Fibroblast of skin of right quadriceps (primary cell): ENCODE data around the gene FOXC1.
A peak's percentile ranks its signal among the peaks of the same experiment; 100 is the strongest.

Experiments used
- DNase-seq: peaks from one replicate; pipeline ENCODE4 v3.0.0-alpha.2; 2013

Gene FOXC1

DNA sequence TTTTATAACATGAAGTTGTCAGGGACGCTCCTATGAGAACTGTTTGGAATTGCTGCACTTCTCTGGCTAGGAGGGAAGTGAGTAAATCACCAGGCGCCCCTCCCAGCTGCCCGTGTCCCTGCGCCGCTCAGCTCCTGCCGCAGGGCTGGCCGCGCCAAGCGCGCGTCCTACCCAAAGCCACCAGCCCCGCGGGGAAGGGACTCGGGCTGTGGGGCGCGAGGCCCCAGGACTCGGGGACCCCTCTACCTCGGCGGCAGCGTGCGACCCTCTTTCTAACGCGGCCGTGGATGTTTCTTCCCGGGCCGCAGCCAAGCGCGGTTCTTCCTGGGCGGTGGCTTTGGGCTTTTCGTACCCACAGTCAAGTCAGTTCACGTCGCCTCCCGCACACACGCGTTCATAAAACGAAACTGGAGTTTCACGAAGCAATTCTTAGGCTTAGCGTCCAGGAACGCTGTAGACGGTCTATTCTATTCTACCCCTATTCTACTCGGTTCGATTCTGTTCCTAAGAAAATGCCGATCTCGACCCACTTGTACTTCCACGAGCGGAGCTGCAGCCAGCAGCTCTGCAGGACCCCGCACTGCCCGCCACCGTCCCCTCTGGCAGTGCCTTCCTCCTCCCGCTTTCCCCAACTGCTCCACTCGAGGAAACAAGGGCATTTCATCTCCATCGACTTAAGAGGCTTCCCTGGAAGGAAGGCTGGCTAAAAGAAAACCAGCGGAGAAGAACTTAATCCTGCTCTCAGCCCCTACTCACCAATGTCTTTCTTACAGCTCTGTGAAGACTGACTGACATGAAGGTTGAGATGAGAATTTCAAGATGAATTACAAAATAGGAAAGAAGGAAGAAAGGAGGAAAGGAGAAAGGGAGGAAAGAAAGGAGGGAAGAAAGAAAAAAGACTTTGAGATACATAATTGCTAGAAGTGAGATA, 15.4 kb downstream of the FOXC1 start:
- peak; percentile 39 for DNase-seq

DNA sequence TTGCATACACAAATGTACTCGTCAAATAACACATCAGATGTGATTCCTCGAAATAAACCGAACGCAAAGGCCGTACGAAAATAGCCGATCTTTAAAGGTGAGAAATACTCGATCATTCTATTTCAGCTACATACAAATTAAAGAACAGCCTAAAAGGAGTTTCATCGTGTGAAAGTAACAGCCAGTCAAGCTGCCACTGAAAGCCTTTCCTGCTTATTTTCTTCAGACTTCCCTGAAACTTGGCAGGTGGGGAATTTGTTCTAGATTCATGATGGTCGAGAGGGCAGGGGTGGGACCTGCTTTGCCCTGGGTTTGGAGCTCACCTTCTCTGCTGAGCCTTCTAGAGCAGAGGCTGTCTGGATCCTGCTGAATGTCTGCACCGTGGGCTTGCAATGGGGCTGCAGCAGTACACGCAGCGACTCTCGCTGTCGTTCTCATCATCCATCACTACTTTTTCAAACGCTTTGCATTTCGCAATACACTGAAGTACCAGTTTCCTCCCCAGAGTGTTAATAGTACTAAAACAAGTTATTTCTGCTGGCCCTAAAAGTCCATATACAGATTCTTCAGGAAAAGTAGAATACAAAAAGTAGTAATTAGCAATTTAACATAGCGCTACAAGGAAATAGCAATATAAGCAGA, 16.2 kb downstream of the FOXC1 start:
- no peak for DNase-seq

DNA sequence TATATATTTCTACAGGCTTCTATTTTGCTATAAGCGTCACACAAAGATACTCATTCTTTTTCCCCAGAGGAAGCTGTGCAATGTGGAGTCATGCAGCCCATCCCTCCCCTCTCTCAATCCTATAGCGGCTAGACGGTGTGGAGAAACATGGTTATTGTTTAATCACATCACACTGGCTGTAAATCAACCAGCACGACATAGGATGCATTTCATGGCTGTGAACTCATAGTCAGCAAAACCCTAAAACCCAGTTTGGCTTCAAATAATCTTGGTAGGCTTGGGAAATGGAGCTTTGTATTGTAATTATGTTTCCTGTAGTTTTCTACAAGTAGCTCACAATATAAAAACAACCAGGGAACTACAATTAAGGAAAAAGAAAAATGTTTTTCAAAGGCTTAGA, 16.8 kb downstream of the FOXC1 start:
- peak; percentile 47 for DNase-seq

DNA sequence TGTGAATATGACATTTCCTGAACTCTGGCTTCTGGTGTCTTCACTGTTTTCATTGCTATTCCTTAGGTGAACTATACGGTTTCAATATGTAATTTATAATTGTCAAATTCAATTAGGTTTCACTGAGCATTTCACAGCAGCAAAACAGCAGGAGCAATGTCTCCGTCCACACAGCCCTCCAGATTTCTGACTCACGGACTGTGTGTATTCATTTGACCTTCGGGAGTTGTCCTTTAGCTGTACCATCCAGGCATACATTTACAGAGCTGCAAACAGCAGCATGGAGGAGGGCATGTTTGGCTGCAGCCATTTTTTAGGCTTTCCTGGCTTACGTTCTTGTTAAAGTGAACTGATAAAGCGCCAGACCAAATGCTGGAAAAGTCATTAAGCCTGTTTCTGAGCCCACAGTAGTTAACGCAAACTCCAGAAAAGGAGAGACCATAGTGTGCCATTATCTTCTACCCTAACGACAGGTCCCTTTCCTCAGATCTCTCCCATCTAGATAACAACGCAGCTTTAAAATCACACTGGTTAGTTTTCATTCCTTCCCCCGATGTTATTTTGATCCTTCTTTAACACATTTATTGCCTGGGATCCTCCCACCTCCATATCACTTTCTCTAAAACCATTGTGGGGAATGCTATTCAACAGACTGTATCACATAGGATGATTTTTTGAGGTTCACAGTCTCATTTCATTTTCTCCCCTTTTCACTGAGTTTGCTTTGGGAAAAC, 18.3 kb downstream of the FOXC1 start:
- DNase-seq, result no peak

DNA sequence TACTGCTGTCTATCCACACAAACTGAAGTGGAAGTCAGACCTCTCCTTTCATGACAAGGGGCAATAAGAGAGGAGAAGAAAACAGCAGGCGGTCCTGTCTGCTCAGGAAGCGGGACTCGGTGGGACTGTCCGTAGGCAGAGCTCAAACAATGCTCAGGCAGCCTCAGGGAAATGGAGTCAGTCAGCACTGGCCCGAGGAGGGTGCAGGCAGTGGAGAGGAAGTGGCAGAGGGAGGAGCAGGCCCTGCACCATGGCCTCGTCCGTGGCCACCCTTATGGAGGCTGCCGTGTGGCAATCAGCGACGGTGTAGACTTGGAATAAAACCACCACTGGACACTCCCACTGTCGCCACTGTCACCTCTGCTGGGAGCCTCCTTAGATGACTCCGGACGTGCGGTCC, 19.6 kb downstream of the FOXC1 start:
- no peak for DNase-seq

DNA sequence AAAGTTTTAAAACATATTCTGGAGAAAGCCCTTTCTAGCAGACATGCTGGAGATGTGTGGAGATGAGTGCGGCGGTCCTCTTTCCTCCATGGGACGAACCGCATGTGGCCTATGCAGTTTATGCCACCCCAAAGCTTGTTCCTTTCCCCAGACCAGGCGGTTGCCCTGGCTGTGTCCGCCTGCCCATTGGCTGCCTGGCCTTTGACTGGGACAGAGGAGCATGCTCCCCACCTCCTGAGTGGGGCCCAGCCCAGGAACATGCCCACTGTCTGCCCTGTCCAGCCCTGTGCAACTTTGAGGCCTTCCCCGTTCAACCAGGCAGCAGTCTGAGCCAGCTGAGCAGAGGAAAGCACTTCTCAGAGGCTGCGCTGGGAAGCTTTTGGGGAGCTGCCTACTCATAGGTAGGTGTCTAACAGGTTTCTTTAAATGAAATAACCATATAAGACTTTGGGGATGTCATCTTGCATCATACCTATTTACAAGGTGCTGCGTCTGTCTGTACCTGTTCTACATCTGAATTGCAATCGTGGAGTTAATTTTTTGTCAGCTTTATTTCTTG, 20.6 kb downstream of the FOXC1 start:
- no peak for DNase-seq

DNA sequence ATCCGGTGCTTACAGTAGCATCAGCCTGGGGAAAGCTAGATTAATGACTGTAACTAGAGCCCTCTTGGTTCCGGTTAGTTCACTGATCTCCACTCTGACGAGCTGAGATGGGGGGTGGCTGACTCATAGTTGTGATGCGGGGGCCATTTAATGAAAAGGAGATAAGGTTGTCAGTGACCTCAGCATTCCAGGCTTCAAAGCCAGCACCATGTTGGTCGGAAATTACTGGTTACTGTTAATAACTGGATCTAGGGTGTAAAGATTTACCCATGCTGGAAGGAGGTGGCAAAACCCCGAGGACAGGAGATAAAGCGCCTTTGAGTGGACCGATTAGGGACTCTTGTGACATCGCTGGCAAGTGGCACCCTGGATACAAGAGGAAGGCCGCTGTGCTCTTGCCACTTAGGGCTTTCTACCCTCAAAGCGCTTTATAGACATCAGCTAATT, 21.1 kb downstream of the FOXC1 start:
- no peak for DNase-seq

DNA sequence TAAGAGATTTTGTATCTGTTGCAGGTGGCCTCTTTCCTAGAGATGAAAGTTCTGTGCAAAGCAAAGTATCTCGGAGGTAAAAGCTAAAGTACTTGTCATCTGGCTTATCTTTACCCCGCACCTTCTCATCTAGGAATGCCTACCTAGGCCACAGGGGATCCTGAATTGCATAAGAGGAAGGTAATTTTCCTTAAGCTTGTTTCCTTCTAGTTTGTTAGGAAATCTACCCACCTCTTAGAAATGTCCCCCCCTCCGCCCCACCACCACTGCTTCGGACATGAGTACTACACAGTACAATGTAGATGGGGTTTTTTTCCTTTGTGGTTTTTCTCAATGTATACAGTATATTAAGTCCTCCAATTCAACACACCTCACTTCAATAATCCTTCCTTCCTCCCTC, 21.5 kb downstream of the FOXC1 start:
- no peak for DNase-seq

DNA sequence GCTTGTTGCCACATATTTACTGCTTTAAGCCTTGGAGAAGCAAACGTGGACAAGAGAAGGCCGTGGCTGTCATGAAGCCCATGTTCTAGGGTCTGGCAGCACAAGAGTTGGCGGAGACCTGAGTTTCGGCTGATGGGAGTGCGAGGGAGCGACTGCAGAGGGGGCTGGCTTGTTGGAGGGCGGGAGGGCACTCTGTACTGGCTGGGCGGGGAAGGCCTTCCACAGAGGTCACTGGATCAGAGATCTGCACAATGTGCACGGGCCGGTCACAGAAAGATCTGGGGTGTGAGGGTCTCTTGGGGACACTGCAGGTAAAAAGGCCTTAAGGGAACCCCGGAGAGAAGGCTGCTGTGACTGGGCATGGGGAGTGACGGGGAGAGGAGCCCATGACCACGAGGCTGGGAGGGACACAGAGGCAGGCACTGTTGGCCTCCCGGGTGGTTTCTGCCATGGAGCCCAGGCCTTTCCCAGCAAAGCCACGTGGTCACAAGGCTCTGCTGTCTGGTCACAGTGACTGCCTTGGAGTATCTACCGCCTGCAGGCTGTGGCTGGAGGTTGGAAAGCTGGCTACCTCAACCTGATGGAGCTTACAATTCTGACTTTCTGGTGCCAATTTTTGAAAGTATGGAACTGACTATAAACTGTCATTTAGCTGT, 23.8 kb downstream of the FOXC1 start:
- DNase-seq, result no peak

DNA sequence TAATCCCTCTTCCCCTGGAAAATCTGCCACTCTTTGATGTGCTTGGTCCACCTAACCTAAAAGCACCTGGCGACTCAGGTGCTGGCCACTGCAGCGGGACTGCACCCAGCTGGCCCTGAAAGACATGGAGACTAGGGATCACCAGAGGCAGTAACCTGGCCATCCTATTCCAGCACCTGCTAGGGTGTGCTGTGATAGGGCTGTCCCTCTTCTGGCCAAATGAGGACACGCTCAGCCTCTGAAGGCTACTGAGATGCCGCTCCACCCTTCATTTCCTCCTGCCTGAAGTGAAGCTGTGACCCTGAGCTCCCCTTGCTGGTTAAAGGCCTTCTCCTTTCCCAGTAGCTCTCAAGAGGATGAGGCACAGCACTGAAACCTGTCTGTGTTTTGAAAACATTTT, 24.4 kb downstream of the FOXC1 start:
- no peak for DNase-seq

DNA sequence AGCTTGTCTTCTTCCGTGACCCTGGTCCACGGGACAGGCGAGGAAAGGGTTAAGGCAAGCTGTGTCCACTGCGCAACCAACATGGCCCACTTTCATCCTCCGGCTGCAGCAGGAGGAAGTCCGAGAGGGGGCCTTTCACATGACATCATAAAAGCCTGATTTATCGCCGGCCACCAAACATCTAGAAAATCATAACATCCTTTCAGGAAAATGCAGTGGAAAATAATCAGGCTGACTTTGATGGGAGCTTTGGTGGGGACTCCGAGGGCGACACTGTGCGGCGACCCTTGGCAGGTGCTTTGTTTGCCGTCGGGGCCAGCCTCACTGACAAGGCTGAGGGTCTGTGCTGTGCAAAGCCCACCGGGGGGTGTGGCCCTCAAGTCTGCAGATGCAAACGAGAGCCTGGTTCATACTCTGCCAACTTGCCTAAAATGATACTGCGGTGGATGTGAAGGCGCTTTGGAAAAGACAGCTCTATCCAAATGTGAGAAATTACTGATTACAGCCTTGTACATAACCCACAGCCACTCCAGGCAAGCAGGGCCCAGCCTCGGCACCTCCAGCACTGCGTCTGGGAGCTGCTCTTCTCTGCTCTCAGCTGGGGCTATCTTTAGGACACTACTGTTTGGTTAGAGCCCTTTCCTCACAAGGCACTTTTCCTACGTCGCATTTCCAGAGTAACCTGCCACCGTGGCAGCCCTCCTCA, 25.7 kb downstream of the FOXC1 start:
- no peak for DNase-seq

DNA sequence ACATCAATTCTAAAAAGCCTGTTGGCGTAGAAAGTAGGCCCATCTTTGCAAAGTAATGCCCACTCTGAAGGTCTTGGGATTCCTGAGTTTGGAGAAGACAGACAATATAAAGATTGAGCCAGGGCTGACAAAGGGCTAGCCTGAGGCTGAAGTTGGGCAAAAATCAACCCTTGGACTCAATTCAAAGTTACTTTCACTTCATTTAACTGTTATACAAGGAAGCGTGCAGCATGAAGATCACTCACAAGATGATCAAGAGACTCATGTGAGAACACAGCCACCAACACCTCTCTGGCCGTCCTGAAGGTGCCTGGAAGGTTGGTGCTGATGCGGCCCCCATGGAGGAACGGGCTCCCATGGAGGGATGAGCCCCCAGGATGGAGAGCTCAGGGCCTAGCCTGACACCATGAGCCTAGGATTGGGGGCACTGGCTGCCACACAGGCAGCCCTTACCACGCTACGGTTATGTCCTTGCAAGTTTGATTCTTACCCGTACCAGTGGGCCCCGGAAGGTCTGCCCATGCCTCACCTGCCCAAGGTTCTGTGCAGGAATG, 26.6 kb downstream of the FOXC1 start:
- DNase-seq, result no peak

DNA sequence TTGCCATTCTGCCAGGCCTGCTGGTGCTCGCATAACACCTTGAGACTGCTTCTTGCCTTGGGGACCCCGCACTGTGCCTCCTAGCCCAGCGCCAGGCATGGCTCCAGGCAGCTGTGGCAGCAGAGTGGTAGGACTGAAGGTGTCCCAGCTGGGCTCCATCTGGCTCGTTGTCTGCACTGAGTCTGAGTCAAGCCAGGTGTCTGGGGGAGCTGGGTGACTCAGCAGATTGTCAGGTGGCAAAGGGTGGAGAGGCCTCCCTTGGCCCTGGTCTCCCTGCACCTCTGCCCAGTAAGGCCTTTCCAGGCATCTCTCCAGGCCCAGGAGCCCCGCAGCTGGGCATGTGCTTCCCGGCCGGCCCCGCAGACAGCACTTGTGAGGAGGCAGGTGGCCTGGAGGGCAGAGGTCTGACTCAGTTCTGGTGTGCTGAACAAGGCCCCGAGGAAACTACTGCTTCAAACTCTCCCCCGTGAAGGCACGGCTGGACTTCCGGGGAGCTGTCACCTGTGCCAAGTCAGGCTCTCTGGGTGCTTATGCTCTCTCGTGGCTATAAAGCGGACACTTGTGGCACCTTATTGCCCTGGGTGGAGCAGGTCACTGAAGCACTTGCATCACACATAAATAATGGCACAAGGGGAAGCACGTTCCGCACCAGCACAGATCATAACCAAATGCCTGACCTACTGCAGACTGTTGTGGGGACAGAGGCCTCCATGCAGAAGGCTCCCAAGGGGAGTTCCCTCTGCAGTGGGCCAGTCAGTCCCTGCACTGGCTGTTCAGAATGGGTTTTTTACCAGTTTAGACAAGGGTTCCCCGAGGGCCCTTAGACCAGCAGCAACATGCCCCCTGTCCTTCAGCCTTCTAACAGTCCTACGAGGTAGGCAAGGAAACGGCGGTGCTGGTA, 27.5 kb downstream of the FOXC1 start:
- DNase-seq, result no peak

DNA sequence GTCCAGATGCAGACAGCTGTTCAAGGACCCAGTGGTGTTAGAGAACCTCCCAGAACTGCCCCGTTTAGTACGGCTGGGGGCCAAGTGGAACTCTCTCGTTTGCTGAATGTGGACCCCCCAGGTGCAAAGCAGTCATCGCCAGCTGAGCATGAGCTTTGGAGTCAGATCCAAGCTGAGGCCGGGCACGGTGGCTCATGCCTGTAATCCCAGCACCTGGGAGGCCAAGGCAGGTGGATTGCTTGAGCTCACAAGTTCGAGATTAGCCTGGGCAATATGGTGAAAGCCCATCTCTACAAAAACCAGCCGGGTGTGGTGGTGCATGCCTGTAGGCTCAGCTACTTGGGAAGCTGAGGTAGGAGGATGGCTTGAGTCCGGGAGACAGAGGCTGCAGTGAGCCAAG, 29.7 kb downstream of the FOXC1 start:
- DNase-seq, result no peak

DNA sequence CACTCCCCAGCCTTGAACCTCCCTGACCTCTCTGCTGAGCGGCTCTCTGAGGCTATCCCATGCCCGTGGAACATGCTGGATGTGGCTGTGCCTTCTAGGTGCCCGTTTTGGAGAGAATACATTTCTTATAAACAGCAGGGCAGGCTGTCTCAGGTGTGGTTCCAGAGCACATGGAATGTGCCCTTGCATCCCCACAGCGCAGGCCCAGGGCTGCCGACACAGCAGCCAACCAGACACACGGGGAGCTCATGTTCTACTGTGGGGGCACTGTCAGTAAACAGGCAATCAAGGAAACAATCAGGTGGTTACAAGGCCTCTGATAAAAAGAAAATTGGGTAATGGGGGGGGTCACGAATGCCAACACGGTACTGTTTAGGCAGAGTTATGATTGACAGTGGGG, 30.8 kb downstream of the FOXC1 start:
- no peak for DNase-seq

DNA sequence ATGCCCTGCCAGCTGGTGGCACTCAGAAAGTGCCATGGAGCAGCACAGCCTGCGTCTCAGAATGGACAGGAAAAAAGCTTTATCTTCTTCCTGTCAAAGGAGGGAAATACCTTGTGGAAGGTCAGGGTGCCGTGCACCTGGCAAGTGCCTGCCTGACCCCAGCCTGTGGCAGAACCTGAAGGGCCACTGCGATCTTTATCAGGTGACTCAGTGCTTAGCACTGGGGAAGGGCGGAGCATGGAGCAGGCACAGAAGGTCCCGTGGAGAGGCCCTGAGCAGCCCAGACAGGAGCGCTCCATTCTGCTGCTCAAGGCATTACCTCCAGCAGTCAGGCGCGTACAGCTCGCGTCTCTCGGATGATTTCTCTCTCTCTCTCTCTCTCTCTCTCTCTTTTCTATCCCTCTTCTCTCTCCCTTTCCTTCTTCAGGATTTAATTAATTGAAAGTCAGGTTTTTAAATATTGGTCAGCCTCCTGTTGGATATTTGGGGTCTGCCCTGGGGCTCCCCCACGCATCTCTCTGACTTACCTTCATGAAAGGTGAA, 31.7 kb downstream of the FOXC1 start:
- DNase-seq, result no peak

DNA sequence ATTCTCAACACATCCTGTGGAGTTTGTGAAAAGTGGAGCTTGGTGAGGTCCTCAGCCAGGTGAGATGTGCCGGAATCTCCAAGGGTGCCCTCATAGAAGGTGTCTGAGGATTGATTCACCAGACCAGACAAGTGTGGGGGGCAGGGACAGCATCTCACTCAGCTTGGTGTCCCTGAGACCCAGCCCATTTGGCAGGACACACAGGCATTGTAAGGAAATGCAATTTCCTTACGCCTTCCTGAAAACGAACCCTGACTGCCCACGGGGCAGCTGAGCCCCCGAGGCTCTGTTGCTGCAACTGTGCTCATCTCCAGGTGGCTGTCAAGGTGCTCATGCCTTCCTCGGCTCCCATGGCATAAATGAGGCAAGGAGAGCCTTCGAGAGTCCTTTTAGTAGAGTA, 33.4 kb downstream of the FOXC1 start:
- no peak for DNase-seq

DNA sequence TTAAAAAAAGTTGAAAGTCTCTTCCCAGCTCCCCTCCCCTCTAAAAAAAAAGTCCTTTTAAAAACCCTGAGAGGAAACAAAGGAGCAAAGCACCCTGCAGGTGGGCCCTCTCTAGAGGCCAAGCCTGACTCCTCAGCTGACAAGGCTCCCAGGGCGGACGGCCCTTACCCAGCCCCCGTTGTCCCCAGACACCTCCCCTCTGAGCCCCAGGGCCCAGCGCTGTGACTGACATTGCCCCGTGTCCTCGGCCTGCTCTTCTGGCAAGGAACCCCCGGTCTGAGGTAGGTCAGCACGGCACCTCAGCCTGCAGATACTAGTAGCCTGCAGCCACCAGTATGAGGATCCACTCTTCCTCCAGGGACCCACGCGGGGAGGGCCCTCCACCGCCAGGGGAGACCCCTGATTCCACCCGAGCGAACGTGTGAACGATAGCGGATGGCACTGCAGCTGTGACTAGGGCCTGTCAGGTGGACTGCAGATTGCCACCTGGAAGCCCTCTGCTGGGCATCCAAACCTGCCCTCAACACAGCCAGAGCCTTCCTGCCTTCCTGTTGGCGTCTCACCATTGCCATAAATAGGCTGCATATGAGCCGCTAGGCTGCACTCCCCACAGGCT, 34.2 kb downstream of the FOXC1 start:
- DNase-seq, result no peak

DNA sequence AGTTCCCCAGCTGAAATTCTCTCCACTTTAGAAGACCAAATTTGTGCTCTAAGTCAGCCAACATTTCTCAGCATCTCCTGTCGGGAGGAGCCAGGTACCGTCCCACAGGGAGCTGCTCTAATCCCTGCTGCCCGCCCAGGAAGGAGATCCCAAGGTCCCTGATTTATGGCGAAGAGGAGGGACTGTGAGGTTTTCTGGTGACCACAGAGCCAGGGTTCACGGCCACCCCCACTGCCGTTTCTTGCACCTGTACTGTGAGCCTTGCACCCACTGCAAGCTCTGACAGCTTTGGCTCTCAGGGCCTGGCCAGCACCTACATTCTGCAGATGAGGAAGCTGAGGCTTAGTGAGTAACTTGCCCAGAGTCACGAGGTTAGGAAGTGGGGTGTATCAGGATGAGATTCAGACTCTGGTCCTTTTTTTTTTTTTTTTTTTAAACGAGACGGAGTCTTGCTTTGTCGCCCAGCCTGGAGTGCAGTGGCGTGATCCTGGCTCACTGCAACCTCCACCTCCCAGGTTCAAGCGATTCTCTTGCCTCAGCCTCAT, 34.9 kb downstream of the FOXC1 start:
- DNase-seq, result no peak
